Uterus (tissue), 4 donors: ENCODE data around the gene KCNMB2. TPM values are rescaled to one million over a fixed set of nuclear protein-coding genes. Genes with fewer than 3 reads are reported as not detected.

Experiments
- DNase-seq, 2 donors: peaks; one replicate each; pipeline ENCODE4 v3.0.0-alpha.2; 2019 to 2020
- H3K27ac ChIP-seq, 2 donors: fragments of 200-600 bp; sonication (generic); 1 replicate in 1 of 2; 2 replicates in 1 of 2; pipeline ENCODE4 v1.5.1; 2016 to 2018
- H3K27me3 ChIP-seq, 2 donors: fragments of 200-600 bp; sonication (generic); one replicate each; pipeline ENCODE4 v1.5.1; 2018 to 2019; ENCODE audit warnings: control low read depth in 1 of 2
- H3K36me3 ChIP-seq, 2 donors: fragments of 200-600 bp; sonication (generic); one replicate each; pipeline ENCODE4 v1.5.1; 2019; ENCODE audit warnings: control low read depth in 1 of 2
- H3K4me1 ChIP-seq, 2 donors: fragments of 200-600 bp; sonication (generic); one replicate each; pipeline ENCODE4 v1.5.1; 2018 to 2019; ENCODE audit warnings: control low read depth in 1 of 2
- H3K4me3 ChIP-seq, 2 donors: fragments of 200-600 bp; sonication (generic); 1 replicate in 1 of 2; 2 replicates in 1 of 2; pipeline ENCODE4 v1.5.1; 2018 to 2019; ENCODE audit warnings: mild to moderate bottlenecking in 1 of 2
- H3K9me3 ChIP-seq, 2 donors: fragments of 200-600 bp; sonication (generic); one replicate each; pipeline ENCODE4 v1.5.1; 2019; ENCODE audit warnings: control low read depth in 1 of 2
- CTCF ChIP-seq, 4 experiments: fragments of 200-600 bp in 2 of 4; fragments of 450-650 bp in 2 of 4; sonication (generic) in 2 of 4; IDR thresholded peaks; one replicate each; pipeline ENCODE4 v1.5.1; 2016 to 2019; ENCODE audit warnings: antibody characterized with exemption in 4 of 4, mild to moderate bottlenecking in 2 of 4, moderate library complexity in 1 of 4
- POLR2A ChIP-seq, 2 donors: fragments of 450-650 bp; IDR thresholded peaks; one replicate each; pipeline ENCODE4 v1.6.1; 2016; ENCODE audit warnings: antibody characterized with exemption in 2 of 2, mild to moderate bottlenecking in 1 of 2, moderate library complexity in 1 of 2
- intact Hi-C: fragments of 100-400 bp; cut with DNase I; formaldehyde crosslinking; loops from one replicate; pipeline ENCODE4 v1.15.1; 2023; ENCODE audit warnings: low total_unique reads
- total RNA-seq, 4 donors: library from RNA; depleted of rRNA in 3 of 4; stranded (reverse); fragments of >200 nt in 3 of 4; gene quantifications; one replicate each; pipeline versions ENCODE4 v1.1.0 to v1.2.4, GENCODE V29; 2014 to 2023
- donor health status: DM: yes; HTN: yes; CAD: no.

The KCNMB2 gene
- total RNA-seq, 4 donors from 2014 or later: 0.29 to 12.7 (median 1.4) TPM

DNA sequence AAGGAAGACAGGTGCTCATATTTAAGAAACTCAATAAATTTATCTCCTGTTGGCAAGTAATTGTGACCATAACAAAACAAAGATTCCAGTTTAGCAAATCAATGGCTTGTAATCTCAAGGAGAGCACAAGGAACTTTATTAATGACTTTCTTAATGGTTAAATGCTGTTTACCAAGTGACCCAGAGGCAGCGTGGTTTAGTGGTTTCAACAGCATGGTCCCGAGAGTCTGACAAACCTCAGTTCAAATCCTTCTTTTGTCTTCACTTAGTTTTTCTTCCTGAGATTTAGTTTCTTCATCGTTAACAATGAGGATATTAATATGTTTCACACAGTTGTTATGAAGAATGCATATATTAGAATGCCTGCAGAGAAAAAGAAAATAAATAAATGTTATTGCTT lies 212.6 kb downstream of the KCNMB2 start:
- Histone ChIP-seq H3K9me3 (no peaks in the 10 kb centered on the region), H3K27ac (no peak overlapping the region), H3K36me3 (no peaks in the 10 kb centered on the region), H3K4me1 (no peaks in the 10 kb centered on the region), H3K27me3 (no peaks in the 10 kb centered on the region), H3K4me3 (no peak overlapping the region)
- no peak for TF ChIP-seq POLR2A (IDR thresholded peaks at IDR 0.05)
- no peak for TF ChIP-seq CTCF (IDR thresholded peaks at IDR 0.05)
- DNase-seq: no peak
- intact Hi-C loops: no loop called here

GRCh38 chr3:178749471-178749870 lies 213.2 kb downstream of the KCNMB2 start:
- TF ChIP-seq CTCF (IDR thresholded peaks at IDR 0.05) (no peak), POLR2A (IDR thresholded peaks at IDR 0.05) (no peak)
- intact Hi-C loops: no loop called here
- no peak overlapping the region for H3K4me3 ChIP-seq
- no peaks in the 10 kb centered on the region for H3K36me3 ChIP-seq
- no peaks in the 10 kb centered on the region for H3K27me3 ChIP-seq
- H3K27ac ChIP-seq: no peak overlapping the region
- H3K9me3 ChIP-seq: no peaks in the 10 kb centered on the region
- DNase-seq: no peak
- H3K4me1 ChIP-seq: no peaks in the 10 kb centered on the region

DNA sequence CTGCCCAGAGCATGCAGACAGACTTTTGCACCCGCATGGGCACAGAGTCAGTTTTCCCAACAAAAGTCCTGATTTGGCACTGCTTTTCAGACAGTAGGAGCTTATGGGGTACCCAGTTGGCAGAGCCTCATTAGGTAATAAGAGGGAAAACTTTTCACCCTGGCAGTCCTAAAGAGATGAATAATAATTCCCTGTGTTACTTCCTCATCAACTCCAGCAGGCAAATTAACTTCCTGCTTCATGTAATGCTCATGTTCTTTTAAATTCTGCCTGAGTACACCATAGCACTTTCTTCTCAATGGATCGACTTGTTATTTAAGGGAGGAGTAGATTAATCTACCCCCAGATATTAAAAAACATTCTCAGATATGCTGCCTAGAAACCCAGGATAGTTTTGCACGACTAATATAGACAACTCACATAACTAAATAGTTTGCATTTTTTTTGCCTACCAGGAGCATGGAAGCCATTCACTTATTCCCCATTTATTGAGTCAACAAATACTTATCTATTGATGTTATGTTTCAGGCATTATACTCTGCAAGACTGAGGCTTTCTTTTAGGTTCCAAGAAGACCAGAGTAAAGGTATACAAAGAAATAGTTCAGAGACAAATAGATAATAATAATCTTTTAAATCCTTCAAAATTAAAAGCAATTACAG lies 214.5 kb downstream of the KCNMB2 start:
- H3K4me3 ChIP-seq: no peak overlapping the region
- no peaks in the 10 kb centered on the region for H3K27me3 ChIP-seq
- H3K27ac ChIP-seq: no peak overlapping the region
- H3K36me3 ChIP-seq: no peaks in the 10 kb centered on the region
- DNase-seq: no peak
- intact Hi-C loops: no loop called here
- no peak for TF ChIP-seq CTCF (IDR thresholded peaks at IDR 0.05)
- no peak for TF ChIP-seq POLR2A (IDR thresholded peaks at IDR 0.05)
- no peaks in the 10 kb centered on the region for H3K4me1 ChIP-seq
- H3K9me3 ChIP-seq: no peaks in the 10 kb centered on the region

GRCh38 chr3:178752843-178753242 lies 216.6 kb downstream of the KCNMB2 start:
- intact Hi-C loops: no loop called here
- Histone ChIP-seq H3K27ac (no peak overlapping the region), H3K4me1 (no peaks in the 10 kb centered on the region), H3K4me3 (no peak overlapping the region), H3K36me3 (no peaks in the 10 kb centered on the region), H3K27me3 (no peaks in the 10 kb centered on the region), H3K9me3 (no peaks in the 10 kb centered on the region)
- no peak for DNase-seq
- TF ChIP-seq POLR2A (IDR thresholded peaks at IDR 0.05): no peak
- TF ChIP-seq CTCF (IDR thresholded peaks at IDR 0.05): no peak

GRCh38 chr3:178754852-178755510 lies 218.7 kb downstream of the KCNMB2 start:
- TF ChIP-seq POLR2A (IDR thresholded peaks at IDR 0.05): no peak
- TF ChIP-seq CTCF (IDR thresholded peaks at IDR 0.05): no peak
- H3K27ac ChIP-seq: no peak overlapping the region
- DNase-seq: no peak
- H3K9me3 ChIP-seq: no peaks in the 10 kb centered on the region
- H3K36me3 ChIP-seq: no peaks in the 10 kb centered on the region
- intact Hi-C loops: no loop called here
- no peaks in the 10 kb centered on the region for H3K4me1 ChIP-seq
- H3K27me3 ChIP-seq: no peaks in the 10 kb centered on the region
- no peak overlapping the region for H3K4me3 ChIP-seq
